PC-9 (cell line): ENCODE data around the gene LEMD3.

Source experiments
- CTCF ChIP-seq: fragments of 200-600 bp; sonication (generic); conservative IDR thresholded peaks from 2 replicates; pipeline ENCODE4 v1.6.1; 2017; ENCODE audit warnings: mixed run types, antibody characterized with exemption, mild to moderate bottlenecking, moderate library complexity
- EZH2 ChIP-seq: fragments of 200-600 bp; sonication (generic); IDR thresholded peaks from 2 replicates; pipeline ENCODE4 v1.8.0; 2017; ENCODE audit warnings: antibody characterized with exemption, low read depth

GRCh38 chr12:65182012-65182739 lies 12.8 kb downstream of the LEMD3 start:
- TF ChIP-seq CTCF (no peak), EZH2 (no peak)
